DMS53 treated with DMSO at 0.1 percent for 48 hours (cell line): ENCODE measurements around the gene STING1.
"Not testable (repeated sequence)": the region's sequence is repeated elsewhere in the genome, so short reads cannot be mapped to it uniquely, and the experiment has no call there.

Source experiments
- DNase-seq: peaks from one replicate; lab custom pipeline; 2025; ENCODE audit not compliant: unreplicated experiment; lab: John Stamatoyannopoulos, UW

Gene STING1

GRCh38 chr5:139503036-139503817 is 20.7 kb upstream of the STING1 start:
- DNase-seq = not testable (repeated sequence)

GRCh38 chr5:139501381-139501780 is 18.8 kb upstream of the STING1 start:
- no peak for DNase-seq

- no peak for DNase-seq
These were observed 13.3 kb upstream of the STING1 start for GRCh38 chr5:139495638-139496435.

DNA sequence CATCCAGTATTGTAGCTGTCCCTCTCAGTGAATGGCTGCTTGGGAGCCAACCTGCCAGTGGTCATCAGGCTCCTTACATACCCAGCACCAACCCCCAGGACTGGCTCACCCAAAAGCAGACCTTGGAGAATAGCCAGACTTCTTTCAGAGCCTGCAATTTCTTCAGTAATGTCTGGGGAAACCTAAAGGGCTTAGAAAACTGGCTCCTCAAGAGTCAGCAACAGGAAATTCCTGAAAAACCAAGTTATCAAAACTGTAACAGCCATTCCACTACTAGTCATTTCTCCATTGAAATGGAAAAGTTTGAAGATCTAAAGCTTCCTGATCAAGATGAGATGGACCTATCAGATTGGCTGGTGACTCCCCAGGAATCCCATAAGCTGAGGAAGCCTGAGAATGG is 12.3 kb upstream of the STING1 start:
- DNase-seq = no peak

DNA sequence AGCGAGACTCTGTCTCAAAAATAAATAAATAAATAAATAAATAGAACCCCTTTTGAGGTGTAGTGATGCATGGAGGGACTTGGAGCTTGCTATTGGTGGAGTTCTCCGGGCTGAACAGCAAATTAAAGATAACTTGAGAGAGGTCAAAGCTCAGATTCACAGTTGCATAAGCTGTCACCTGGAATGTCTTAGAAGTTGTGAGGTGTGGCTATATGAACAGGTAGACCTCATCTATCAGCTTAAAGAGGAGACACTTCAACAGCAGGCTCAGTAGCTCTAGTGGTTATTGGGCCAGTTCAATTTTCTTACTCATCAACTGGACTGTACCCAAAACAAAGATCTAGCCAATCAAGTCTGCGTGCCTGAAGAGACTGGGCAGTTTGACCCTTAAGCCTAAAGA is 11.7 kb upstream of the STING1 start:
- DNase-seq = no peak

GRCh38 chr5:139492700-139493192 is 10.2 kb upstream of the STING1 start:
- no peak for DNase-seq

- no peak for DNase-seq
These were observed 5.7 kb upstream of the STING1 start for GRCh38 chr5:139488260-139488659.

DNA sequence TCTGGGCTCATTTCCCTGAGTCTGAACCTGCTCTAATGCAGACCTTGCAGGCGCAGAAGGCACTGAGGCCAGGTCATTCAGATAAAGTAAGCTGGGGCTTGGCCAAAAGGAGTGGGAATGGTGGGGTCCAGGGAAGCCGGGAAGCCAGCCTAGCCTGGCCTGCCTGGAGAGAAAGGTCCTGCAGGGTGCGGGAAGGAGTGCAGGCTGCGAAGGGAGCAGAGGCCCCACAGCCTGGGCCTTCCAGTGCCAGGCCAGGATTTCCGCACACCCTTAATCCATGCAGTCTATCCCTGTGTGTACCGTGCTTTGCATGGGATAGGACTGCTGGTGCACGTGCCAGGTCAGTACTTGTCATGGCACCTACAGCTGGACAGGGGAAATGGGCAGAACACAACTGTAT is 3.6 kb upstream of the STING1 start:
- no peak for DNase-seq

DNA sequence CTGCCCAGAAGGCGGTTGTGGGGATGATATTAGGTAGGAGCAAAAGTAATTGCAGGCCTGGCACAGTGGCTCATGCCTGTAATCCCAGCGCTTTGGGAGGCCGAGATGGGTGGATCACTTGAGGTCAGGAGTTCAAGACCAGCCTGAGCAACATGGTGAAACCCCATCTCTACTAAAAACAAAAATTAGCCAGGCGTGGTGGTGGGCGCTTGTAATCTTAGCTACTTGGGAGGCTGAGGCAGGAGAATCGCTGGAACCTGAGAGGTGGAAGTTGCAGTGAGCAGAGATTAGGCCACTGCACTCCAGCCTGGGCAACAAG is 291 bp upstream of the STING1 start:
- DNase-seq = not testable (repeated sequence)

DNA sequence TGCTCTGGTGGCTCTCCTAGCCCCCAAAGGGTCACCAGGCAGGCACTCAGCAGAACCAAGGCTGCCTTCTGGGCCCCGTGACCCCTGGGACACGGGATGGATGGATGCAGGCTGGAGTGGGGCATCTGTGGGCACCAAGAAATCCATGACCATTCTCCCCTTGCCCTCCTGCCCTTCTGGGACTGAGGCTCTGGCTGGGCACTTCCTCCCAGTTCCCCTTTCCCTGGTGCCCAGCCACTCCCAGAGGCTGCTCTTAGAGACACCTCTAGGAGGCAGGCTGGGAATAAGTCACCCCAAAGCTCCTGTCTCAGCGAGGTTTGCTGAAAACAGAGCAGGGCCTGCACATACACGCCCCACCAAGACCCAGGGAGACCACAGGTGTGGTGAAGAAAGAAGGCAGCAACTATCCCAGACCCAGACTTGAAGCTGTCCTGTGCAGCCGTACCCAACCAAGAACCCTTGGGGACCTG is 943 bp downstream of the STING1 start:
- DNase-seq = no peak

DNA sequence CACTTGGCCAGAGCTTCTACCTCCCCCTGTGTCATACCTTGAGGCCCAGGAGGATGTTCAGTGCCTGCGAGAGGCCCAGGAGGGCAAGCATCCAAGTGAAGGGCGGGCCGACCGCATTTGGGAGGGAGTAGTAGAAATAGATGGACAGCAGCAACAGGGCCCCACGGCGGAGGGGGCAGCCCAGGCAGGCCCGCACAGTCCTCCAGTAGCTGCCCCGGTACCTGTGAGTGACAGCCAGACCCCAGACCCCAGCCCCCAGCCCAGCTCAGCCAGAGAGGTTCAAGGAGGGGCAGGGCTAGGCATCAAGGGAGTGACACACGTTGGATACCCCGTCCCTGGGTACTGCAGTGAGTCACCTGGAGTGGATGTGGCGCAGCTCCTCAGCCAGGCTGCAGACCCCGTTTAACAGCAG is 1.4 kb downstream of the STING1 start:
- no peak for DNase-seq

- DNase-seq = not testable (repeated sequence)
These were observed 2.8 kb downstream of the STING1 start for GRCh38 chr5:139479729-139480128.

DNA sequence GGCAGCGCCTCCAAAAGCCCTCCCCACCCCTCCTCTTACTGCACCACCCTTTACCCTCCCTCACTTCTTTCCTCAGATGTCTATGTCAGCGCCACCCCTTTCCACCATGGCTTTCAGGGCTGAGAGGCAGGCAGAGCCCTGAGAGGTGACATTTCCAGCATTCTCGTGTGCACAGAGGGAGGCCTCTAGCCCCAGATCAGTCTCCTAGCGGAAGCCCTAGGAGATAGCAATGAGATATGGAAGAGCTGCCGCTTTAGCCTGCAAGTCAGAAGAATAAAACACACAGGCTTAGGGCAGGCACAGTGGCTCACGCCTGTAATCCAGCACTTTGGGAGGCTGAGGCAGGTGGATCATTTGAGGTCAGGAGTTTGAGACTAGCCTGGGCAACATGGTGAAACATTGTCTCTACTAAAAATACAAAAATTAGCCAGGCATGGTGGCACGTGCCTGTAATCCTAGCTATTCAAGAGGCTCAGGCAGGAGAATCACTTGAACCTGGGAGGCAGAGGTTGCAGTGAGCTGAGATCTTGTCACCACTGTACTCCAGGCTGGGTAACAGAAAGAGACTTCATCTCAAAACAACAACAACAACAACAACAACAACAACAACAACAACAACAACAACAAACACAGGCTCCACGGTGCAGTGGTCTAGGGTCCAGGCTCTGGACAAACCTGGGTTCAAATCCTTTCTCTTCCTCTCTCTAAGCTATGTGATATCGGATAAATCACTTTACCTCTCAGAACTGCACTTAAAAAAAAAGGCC is 3.7 kb downstream of the STING1 start:
- DNase-seq = not testable (repeated sequence)

DNA sequence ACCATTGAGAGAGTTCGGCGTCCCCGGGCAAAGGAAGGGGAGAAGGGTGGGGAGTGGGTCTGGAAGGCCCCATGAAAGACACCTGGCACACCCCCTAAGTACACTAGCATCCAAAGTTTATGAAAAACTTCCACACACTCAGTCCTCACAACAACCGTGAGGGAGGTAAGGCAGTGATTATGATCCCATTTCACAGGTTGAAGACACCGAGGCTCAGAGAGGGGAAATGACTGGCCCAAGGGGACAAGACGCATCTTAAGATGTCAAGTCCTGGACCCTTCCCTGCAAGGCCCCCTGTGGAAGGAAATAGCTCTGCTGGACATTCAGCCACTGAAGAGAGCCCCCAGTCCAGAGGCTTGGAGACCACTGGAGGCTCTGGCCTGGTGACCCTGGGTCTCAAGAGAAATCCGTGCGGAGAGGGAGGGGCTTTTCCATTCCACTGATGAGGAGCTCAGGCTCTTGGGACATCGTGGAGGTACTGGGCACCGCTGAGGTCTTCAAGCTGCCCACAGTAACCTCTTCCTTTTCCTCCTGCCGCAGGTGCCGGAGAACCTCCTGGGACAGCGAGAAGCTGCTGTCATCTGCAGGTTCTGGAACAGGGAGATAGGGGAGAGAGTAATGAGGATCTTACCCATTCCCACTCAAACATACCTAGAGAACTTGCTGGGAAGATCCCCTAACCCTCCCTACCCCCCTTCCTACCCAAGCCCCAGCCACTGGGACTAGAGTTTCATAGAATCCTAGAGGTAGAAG is 6.5 kb downstream of the STING1 start:
- no peak for DNase-seq

- DNase-seq = no peak
These were observed 7.4 kb downstream of the STING1 start for GRCh38 chr5:139474890-139475791.

- DNase-seq = no peak
These were observed 9.0 kb downstream of the STING1 start for GRCh38 chr5:139473565-139473964.

DNA sequence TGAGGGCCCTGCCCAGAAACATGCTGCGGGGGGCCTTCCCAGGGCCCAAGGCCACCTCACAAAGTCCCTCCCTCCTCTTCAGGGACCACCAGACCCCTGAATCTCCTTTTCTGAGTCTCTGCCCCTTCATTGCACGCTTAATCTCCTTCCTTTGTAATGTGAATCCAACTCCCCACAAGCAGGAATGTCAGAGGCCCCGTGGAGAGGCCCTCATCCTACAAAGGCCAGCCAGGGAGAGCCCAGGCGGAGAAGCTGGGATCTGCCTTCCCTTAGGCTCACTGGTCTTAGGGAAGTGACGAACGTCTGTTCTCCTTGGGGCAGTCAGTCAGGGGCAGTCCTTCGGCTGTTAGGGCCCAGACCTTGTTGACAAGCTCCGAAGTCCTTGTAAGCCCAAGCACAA is 9.5 kb downstream of the STING1 start:
- no peak for DNase-seq

DNA sequence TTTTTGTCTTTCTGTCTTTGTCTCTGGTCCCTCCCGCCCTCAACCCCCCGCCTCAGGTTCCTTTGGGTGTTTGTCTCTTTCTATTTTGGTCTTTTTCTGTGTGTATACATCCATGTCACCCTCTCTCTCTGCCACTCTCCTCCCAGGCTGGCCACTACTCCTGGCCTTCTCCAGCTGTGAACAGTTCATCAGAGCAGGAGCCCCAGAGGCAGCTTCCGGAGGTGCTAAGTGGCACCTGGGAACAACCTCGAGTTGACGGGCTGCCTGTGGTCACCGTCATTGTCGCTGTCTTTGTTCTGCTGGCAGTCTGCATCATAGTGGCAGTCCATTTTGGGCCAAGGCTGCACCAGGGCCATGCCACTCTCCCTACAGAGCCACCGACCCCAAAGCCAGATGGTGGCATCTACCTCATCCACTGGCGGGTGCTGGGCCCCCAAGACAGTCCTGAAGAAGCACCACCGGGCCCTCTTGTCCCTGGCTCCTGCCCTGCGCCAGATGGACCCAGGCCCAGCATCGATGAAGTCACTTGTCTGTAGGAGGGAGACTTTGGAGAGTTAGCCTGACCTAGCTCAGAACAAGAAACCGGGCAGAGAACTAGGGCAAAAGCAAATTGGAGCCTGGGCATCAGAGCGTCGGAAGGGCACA is 10.1 kb downstream of the STING1 start:
- no peak for DNase-seq

GRCh38 chr5:139470821-139471300 is 11.7 kb downstream of the STING1 start, which contains the start of gene SMIM33:
TSS of gene SMIM33 (plus strand) at chr5:139471004. CDS start at chr5:139471122, 118 bp downstream.
- DNase-seq = no peak
